B cell (primary cell): ENCODE results near the gene SIPA1L3.

Experiments
- CTCF ChIP-seq: fragments of 200-600 bp; IDR thresholded peaks from one replicate; pipeline ENCODE4 v1.8.0; 2022; ENCODE audit warnings: antibody characterized with exemption, mild to moderate bottlenecking
- EZH2 ChIP-seq: IDR thresholded peaks from 2 replicates; pipeline ENCODE4 v1.6.1; 2012; ENCODE audit warnings: borderline replicate concordance, low read depth, mild to moderate bottlenecking, moderate library complexity, low read length; ENCODE audit not compliant: insufficient read depth, poor library complexity, severe bottlenecking

- TF ChIP-seq CTCF (no peak), EZH2 (no peak)
Observed at GRCh38 chr19:38093587-38093986, 186.6 kb downstream of the SIPA1L3 start.
